ENCODE measurements around the gene PTCH2. TPM values are rescaled to one million over a fixed set of nuclear protein-coding genes. Genes with fewer than 3 reads are reported as not detected.
"Not testable (repeated sequence)": the region's sequence is repeated elsewhere in the genome, so short reads cannot be mapped to it uniquely, and the experiment has no call there.

PTCH2 gene
- total RNA-seq, 3 donors from 2014 or later, result 0.32 to 2.2 (median 1.3) TPM

DNA sequence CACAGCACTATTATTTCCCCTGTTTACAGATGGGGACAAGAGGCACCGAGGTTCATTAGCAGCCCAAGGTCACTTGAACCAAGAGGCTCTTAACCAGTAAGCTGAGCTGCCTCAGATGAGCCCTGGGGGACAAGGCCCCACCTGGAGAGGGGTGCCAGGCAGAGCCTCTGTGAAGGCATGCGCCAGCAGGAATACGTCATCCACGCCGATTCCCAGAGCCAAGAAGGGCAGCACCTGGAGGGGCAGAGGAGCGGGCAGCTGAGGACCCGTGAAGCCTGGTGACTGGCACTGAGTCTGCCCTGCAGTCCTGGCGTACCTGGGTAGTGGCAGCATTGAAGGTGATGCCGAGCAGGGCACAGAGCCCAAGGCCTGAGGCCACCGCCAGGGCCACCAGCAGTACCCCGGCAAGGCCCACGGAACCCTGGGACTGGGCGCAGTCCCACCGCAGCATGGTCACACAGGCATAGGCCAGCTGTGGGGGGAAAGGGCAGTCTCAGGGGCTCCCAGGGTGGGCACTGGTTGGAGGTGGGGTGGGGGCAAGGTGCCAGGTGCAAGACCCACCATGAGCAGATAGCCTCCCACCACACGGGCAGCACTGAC lies 14.1 kb downstream of the PTCH2 start:
- intact Hi-C loops (cut with DNase I; ENCODE audit: low total_unique reads), result loop anchor here (1.0 kb wide), 1 partner anchor 35 kb away; no protein-coding TSS in a partner anchor
- TF ChIP-seq POLR2AphosphoS5 (IDR thresholded peaks at IDR 0.05) (no peak), POLR2A (IDR thresholded peaks at IDR 0.05) (no peak)
- TF ChIP-seq, protein P1, sequence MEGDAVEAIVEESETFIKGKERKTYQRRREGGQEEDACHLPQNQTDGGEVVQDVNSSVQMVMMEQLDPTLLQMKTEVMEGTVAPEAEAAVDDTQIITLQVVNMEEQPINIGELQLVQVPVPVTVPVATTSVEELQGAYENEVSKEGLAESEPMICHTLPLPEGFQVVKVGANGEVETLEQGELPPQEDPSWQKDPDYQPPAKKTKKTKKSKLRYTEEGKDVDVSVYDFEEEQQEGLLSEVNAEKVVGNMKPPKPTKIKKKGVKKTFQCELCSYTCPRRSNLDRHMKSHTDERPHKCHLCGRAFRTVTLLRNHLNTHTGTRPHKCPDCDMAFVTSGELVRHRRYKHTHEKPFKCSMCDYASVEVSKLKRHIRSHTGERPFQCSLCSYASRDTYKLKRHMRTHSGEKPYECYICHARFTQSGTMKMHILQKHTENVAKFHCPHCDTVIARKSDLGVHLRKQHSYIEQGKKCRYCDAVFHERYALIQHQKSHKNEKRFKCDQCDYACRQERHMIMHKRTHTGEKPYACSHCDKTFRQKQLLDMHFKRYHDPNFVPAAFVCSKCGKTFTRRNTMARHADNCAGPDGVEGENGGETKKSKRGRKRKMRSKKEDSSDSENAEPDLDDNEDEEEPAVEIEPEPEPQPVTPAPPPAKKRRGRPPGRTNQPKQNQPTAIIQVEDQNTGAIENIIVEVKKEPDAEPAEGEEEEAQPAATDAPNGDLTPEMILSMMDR (IDR thresholded peaks at IDR 0.05), result no peak
- no peaks in the 10 kb centered on the region for H3K9me3 ChIP-seq
- H3K4me1 ChIP-seq, result no peaks in the 10 kb centered on the region
- H3K27ac ChIP-seq, result no peak overlapping the region
- no peaks in the 10 kb centered on the region for H3K27me3 ChIP-seq
- DNase-seq (ENCODE audit: low spot score in 2 of 2), result no peak
- no peak overlapping the region for H3K4me3 ChIP-seq
- H3K36me3 ChIP-seq, result no peaks in the 10 kb centered on the region

- no peaks in the 10 kb centered on the region for H3K27me3 ChIP-seq
- intact Hi-C loops (cut with DNase I; ENCODE audit: low total_unique reads), result no loop called here
- TF ChIP-seq POLR2AphosphoS5 (IDR thresholded peaks at IDR 0.05), result no peak
- TF ChIP-seq POLR2A (IDR thresholded peaks at IDR 0.05), result no peak
- TF ChIP-seq, protein P1 (IDR thresholded peaks at IDR 0.05), result no peak
- H3K4me3 ChIP-seq, result no peak overlapping the region
- no peak for DNase-seq (ENCODE audit: low spot score in 2 of 2)
- no peak overlapping the region for H3K27ac ChIP-seq
- H3K36me3 ChIP-seq, result no peaks in the 10 kb centered on the region
- H3K4me1 ChIP-seq, result no peaks in the 10 kb centered on the region
- no peaks in the 10 kb centered on the region for H3K9me3 ChIP-seq
Measured at GRCh38 chr1:44828003-44828651, 14.9 kb downstream of the PTCH2 start.

DNA sequence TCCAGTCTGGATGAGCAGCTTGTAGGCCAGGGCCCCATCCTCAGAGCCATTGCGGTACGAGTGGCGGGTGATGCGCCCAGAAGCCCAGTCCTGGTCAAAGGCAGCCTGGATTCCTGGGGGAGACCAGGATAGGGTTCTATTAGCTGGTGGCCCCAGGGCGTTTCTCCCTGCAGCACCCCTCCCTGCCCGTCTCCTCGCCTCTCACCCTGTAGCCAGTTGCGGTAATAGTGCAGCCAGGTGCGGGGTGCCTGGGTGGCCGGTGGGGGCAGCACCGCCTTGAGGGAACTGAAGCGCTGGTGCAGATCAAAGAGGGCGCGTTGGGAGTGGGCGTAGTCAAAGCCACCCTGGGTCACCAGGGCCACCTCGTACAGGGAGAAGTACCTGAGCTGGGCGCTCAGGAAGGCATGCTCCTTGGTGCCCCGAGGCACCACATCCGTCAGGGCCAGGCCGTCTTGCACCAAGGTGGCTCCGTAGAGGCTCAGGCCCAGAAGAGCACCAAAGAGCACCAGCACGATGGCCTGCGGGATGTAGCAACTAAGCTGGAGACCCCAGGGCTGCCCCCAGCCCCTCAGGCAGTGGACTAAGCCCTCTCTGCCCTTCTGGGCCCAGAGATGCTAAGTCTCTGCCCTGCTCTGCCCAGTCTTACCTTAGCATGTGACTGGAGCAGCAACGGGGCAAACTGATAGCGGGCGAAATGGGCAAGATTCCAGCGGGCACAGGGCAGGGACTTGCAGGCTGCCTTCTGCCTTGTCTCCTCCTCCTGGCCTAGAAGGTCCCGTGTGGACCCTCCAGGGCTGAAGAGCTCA lies 15.7 kb downstream of the PTCH2 start:
- intact Hi-C loops (cut with DNase I; ENCODE audit: low total_unique reads), result no loop called here
- TF ChIP-seq POLR2A (IDR thresholded peaks at IDR 0.05), result no peak
- TF ChIP-seq, protein P1 (IDR thresholded peaks at IDR 0.05), result no peak
- no peak for TF ChIP-seq POLR2AphosphoS5 (IDR thresholded peaks at IDR 0.05)

DNA sequence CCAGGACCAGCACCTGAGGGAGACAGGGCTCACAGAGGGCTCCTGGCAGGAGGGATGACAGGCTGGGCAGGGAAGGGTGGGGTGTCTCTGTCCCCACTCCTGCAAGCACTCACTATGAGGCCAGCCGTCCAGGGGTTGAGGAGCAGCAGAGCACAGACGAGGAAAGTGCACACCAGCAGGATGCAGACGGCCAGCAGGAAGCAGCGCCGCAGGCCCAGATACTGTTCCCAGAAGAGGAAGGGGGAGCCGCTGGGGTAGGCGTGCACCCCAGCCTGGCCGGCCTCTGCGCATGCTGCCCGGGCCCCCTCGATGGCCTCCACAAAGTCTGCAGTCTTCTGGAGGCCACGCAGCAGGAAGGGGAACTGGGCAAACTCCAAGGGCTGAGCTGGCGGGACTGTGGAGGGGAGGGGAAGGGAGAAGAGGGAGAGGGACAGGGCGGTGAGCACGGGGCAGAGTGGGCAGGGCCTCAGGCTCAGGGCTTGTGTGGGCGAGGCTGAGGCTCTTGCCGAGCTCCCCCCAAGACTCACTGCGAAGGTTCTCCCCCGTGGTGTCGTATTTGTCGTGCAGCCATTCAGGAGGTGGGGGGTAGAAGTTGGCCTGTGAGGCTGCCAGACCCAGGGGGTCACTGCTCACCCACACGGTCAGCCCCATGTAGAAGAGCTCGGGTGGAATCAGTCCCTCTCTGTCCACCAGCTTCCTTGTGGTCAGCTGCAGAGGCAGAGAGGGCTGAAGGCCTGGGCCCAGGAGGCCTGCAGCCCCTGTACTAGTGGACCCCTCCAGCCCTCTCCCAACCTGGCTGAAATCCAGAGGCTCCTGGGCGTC lies 16.5 kb downstream of the PTCH2 start:
- Histone ChIP-seq H3K36me3 (no peaks in the 10 kb centered on the region), H3K4me3 (peak overlapping the region in 1 of 3 donors; percentile 34), H3K27ac (peak overlapping the region in 1 of 2 donors; percentile 80), H3K27me3 (no peaks in the 10 kb centered on the region), H3K4me1 (no peaks in the 10 kb centered on the region), H3K9me3 (no peaks in the 10 kb centered on the region)
- DNase-seq (ENCODE audit: low spot score in 2 of 2), result no peak
- TF ChIP-seq POLR2A (IDR thresholded peaks at IDR 0.05) (no peak), POLR2AphosphoS5 (IDR thresholded peaks at IDR 0.05) (no peak)
- TF ChIP-seq, protein P1 (IDR thresholded peaks at IDR 0.05), result no peak
- intact Hi-C loops (cut with DNase I; ENCODE audit: low total_unique reads), result no loop called here

More for the DNA sequence above, 15.7 kb downstream of the PTCH2 start:
- Histone ChIP-seq H3K9me3 (no peaks in the 10 kb centered on the region), H3K36me3 (no peaks in the 10 kb centered on the region), H3K27me3 (no peaks in the 10 kb centered on the region), H3K27ac (peak overlapping the region in 1 of 2 donors; percentile 80), H3K4me3 (no peak overlapping the region), H3K4me1 (no peaks in the 10 kb centered on the region)
- DNase-seq (ENCODE audit: low spot score in 2 of 2), result no peak

GRCh38 chr1:44824392-44824791 lies 18.7 kb downstream of the PTCH2 start:
- H3K9me3 ChIP-seq; H3K4me1 ChIP-seq; H3K27ac ChIP-seq; H3K27me3 ChIP-seq; H3K4me3 ChIP-seq; DNase-seq (ENCODE audit: low spot score in 2 of 2); H3K36me3 ChIP-seq; intact Hi-C loops (cut with DNase I; ENCODE audit: low total_unique reads): not testable (repeated sequence)
